ENCODE measurements around the gene ATP13A4. TPM values are rescaled to one million over a fixed set of nuclear protein-coding genes. Genes with fewer than 3 reads are reported as not detected.

Gene ATP13A4
- total and polyA plus RNA-seq, 2 of the 8 experiments (the other 6 are each of a cell fraction or from before 2014, with no cell fraction given) = 0.12 TPM; not detected in 1

GRCh38 chr3:193507566-193507965, 47.1 kb downstream of the ATP13A4 start (continued):
- no peak for TF ChIP-seq CHD7 (IDR thresholded peaks at IDR 0.05; ENCODE audit: insufficient replicate concordance, low read length)
- no peak for TF ChIP-seq CBX8 (IDR thresholded peaks at IDR 0.05; ENCODE audit: borderline replicate concordance, low read depth, low read length)
- no peak for TF ChIP-seq CREB1 (IDR thresholded peaks at IDR 0.05)
- no peak for TF ChIP-seq EGR1 (IDR thresholded peaks at IDR 0.05; ENCODE audit: borderline replicate concordance, low read depth, low read length)
- no peak for TF ChIP-seq JUN (IDR thresholded peaks at IDR 0.05; ENCODE audit: low read depth, low read length)
- no peak for TF ChIP-seq ASH2L (IDR thresholded peaks at IDR 0.05; ENCODE audit: low read length)
- TF ChIP-seq RNF2 (IDR thresholded peaks at IDR 0.05; ENCODE audit: borderline replicate concordance, low read depth, low read length, missing control alignments, poor library complexity, severe bottlenecking) = no peak
- no peak for TF ChIP-seq MAX (IDR thresholded peaks at IDR 0.05)
- no peak for TF ChIP-seq RAD21 (IDR thresholded peaks at IDR 0.05 in 1 of 2, conservative IDR thresholded peaks at IDR 0.05 in 1 of 2; ENCODE audit: low read depth in 2 of 2, low read length in 2 of 2)
- TF ChIP-seq RFX5 (IDR thresholded peaks at IDR 0.05; ENCODE audit: borderline replicate concordance, low read depth, low read length) = no peak
